Measurements from ENCODE around the gene ASS1.

ASS1 gene

GRCh38 chr9:130470950-130471349 is 26.2 kb downstream of the ASS1 start:
- no peaks in the 10 kb centered on the region for H3K79me2 ChIP-seq (ENCODE audit: insufficient read depth, low read length)
- no peaks in the 10 kb centered on the region for H3K36me3 ChIP-seq (ENCODE audit: low read length)
- no peaks in the 10 kb centered on the region for H4K20me1 ChIP-seq (ENCODE audit: low read depth, low read length)
- no peaks in the 10 kb centered on the region for H3F3A ChIP-seq (ENCODE audit: insufficient read depth)
- no peak overlapping the region for H2AFZ ChIP-seq (ENCODE audit: low read depth, low read length, severe bottlenecking)
- TF ChIP-seq EZH2phosphoT487 (conservative IDR thresholded peaks at IDR 0.05; ENCODE audit: low read length) (no peak), CTCF (IDR thresholded peaks at IDR 0.05; ENCODE audit: insufficient read depth, low read length, poor library complexity, severe bottlenecking) (no peak)
- no peak overlapping the region for H3K27ac ChIP-seq (ENCODE audit: low read depth, low read length)
- H3K9ac ChIP-seq (ENCODE audit: low read length), result no peak overlapping the region
- no peak overlapping the region for H3K4me2 ChIP-seq (ENCODE audit: low read depth, low read length, poor library complexity, severe bottlenecking)
- no peaks in the 10 kb centered on the region for H3K27me3 ChIP-seq (ENCODE audit: low read length)
- no peak overlapping the region for H3K4me3 ChIP-seq (ENCODE audit: insufficient read depth, low read length, poor library complexity, severe bottlenecking)
- H3K9me3 ChIP-seq (ENCODE audit: insufficient read depth, low read length), result no peaks in the 10 kb centered on the region
- H3K9me2 ChIP-seq (replicated peaks; ENCODE audit: insufficient read depth, low read length), result no peaks in the 10 kb centered on the region

- Histone ChIP-seq H3K4me3 (ENCODE audit: insufficient read depth, low read length, poor library complexity, severe bottlenecking) (no peak overlapping the region), H2AFZ (ENCODE audit: low read depth, low read length, severe bottlenecking) (no peak overlapping the region), H3F3A (ENCODE audit: insufficient read depth) (no peaks in the 10 kb centered on the region), H3K9me3 (ENCODE audit: insufficient read depth, low read length) (no peaks in the 10 kb centered on the region), H3K9ac (ENCODE audit: low read length) (no peak overlapping the region), H3K27me3 (ENCODE audit: low read length) (no peaks in the 10 kb centered on the region), H3K4me2 (ENCODE audit: low read depth, low read length, poor library complexity, severe bottlenecking) (no peak overlapping the region), H4K20me1 (ENCODE audit: low read depth, low read length) (no peaks in the 10 kb centered on the region), H3K36me3 (ENCODE audit: low read length) (no peaks in the 10 kb centered on the region), H3K9me2 (replicated peaks; ENCODE audit: insufficient read depth, low read length) (no peaks in the 10 kb centered on the region), H3K27ac (ENCODE audit: low read depth, low read length) (no peak overlapping the region), H3K79me2 (ENCODE audit: insufficient read depth, low read length) (no peaks in the 10 kb centered on the region)
- no peak for TF ChIP-seq CTCF (IDR thresholded peaks at IDR 0.05; ENCODE audit: insufficient read depth, low read length, poor library complexity, severe bottlenecking)
- no peak for TF ChIP-seq EZH2phosphoT487 (conservative IDR thresholded peaks at IDR 0.05; ENCODE audit: low read length)
Observed at GRCh38 chr9:130471411-130472183, 26.8 kb downstream of the ASS1 start.

- Histone ChIP-seq H3K27ac (ENCODE audit: low read depth, low read length) (no peak overlapping the region), H4K20me1 (ENCODE audit: low read depth, low read length) (no peaks in the 10 kb centered on the region), H2AFZ (ENCODE audit: low read depth, low read length, severe bottlenecking) (no peak overlapping the region), H3K9me3 (ENCODE audit: insufficient read depth, low read length) (no peaks in the 10 kb centered on the region), H3K9me2 (replicated peaks; ENCODE audit: insufficient read depth, low read length) (no peaks in the 10 kb centered on the region), H3K27me3 (ENCODE audit: low read length) (no peaks in the 10 kb centered on the region), H3K79me2 (ENCODE audit: insufficient read depth, low read length) (no peaks in the 10 kb centered on the region), H3K36me3 (ENCODE audit: low read length) (no peaks in the 10 kb centered on the region), H3K4me3 (ENCODE audit: insufficient read depth, low read length, poor library complexity, severe bottlenecking) (no peak overlapping the region), H3K9ac (ENCODE audit: low read length) (no peak overlapping the region), H3F3A (ENCODE audit: insufficient read depth) (no peaks in the 10 kb centered on the region), H3K4me2 (ENCODE audit: low read depth, low read length, poor library complexity, severe bottlenecking) (no peak overlapping the region)
- TF ChIP-seq EZH2phosphoT487 (conservative IDR thresholded peaks at IDR 0.05; ENCODE audit: low read length), result no peak
- TF ChIP-seq CTCF (IDR thresholded peaks at IDR 0.05; ENCODE audit: insufficient read depth, low read length, poor library complexity, severe bottlenecking), result no peak
Observed at GRCh38 chr9:130472184-130472705, 27.5 kb downstream of the ASS1 start.

Measured in SU-DHL-6 (cell line).